Glomerular visceral epithelial cell (primary cell): ENCODE data around the gene LRRC52.

Experiments used
- DNase-seq: peaks from one replicate; pipeline ENCODE4 v3.0.0-alpha.2; 2016; ENCODE audit errors: extremely low spot score

The LRRC52 gene

DNA sequence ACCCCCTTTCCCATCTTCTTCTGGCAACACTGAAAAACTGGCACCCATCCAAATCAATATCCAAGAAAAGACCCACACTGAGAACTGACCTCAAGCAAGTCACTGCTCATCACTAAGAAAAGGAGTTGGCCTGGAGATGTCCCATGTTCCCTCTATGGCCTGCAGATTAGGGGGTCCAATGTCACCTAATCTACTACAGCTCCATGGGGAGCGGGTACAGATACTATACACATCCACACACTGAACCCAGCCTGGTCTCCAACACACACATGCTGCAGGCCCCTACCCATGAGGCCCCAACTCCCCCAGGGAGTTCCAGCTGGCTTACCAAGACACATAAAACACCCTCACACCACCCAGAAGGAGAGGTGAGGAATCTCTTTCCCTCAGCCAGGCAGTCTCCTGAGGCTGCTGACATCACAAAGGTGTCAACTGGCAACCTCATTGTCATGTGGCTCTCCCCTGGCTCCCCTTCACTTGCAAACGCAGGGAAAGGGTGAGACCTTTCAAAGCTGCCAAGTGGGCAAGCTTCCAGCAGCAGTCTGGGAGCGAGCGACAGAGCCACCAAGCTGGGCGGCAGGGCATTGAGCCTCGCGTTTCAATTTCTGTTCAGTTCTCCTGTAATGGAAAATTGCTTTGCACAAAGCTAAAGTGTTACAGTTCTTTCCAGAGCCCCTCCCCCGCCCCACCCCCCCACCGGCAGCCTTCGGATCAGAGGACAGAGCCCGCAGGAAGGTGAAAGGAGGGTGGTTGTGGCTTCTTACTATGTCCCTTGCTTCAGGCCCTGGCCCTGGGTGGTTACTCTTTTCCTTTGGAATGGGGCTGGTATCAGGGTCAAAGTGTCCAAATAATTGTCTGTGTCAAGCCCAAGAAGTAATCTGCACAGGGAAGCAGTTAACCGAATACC is at the start of gene LRRC52:
LRRC52 (plus strand) TSS at position 469 of the 907 bp plus-strand sequence; CDS start at position 766, 297 bp downstream.
- no peak for DNase-seq

DNA sequence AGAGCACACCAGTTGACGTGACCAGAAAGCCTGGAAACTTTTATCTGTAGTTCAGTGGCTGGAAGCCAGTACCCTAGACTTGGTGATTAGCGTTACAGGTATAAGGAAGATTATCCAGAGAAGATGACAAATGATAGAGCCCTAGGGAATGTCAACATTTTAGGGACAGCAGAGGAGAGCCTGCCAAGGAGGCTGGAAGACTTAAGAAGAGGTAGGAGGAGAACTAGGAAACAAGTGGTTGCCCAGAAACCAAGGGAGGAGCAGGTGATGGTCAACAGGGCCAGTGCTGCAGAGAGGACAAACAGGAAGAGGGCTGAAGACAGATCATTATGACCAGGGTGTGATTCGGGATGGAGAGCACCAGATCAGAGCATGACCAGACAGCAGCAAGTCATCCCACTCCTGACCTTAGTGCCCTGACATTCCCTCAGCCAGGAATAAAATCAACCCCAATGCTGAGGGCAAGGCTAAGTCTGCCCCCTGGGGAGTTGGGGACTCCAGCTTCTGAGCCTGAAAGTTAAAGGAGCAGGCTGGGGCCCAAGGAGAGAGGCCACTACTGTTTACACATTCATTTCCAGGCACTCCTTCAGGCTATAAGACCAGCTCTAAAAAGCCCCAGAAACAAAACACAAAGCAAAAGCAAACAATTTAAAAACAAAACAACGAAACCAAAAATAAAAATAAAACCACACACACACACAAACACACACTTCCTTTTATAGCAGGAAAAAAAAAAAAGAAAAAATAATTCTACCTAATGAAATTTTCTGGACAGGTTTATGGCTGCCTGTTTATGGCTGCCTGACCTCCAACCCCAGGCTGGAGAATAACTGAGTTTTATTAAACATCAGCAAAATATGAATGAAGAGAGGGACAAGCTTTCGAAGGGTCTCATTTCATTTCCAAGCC is 48.6 kb upstream of the LRRC52 start:
- DNase-seq: no peak

- DNase-seq: no peak
These were observed 48.0 kb upstream of the LRRC52 start for GRCh38 chr1:165495858-165496205.

- no peak for DNase-seq
These were observed 47.3 kb upstream of the LRRC52 start for GRCh38 chr1:165496501-165496900.

DNA sequence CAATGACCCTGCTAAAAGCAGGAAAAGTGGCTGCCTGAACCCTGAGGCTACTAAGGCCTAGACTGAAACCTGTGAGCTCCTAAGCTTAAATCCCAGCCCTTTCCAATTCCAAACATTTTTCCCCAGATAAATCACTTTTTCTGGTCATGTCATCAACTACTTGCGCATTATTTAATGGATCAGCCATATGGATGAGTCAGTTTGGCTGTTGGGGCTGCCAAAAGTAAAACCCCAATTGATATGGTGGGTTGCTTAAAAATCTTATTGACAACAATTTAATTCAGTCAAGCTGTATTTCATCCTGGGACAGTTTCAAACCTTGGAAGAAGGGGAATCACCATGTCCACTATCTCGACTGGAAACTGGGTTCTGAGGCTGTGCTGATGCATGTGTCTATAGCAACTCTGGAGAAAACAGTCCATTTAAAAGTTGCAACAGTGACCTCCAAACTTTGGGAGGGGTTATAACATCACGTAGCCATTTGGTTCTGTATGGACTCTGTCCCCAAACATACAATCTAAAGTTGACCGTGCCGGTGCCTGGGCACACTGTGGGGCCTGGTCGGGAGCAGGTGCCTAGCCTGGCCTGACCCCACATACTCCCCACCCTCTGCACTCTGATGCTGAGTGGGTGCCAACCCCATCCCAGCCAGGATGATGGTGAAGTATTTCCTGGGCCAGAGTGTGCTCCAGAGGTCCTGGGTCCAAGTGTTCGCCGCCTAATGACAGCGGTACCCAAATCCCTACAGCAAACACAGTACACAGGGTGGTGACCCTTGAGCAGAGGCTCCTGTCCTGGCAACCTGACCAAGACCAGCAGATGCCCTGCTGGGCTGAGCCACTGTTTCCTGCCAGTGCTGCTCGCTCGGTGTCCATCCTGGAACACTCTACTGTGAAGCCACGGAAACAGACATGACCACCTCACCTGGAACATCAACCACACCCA is 46.5 kb upstream of the LRRC52 start:
- DNase-seq: no peak

GRCh38 chr1:165501330-165501969 is 42.4 kb upstream of the LRRC52 start:
- DNase-seq: no peak

- DNase-seq: no peak
These were observed 41.8 kb upstream of the LRRC52 start for GRCh38 chr1:165501970-165502348.

DNA sequence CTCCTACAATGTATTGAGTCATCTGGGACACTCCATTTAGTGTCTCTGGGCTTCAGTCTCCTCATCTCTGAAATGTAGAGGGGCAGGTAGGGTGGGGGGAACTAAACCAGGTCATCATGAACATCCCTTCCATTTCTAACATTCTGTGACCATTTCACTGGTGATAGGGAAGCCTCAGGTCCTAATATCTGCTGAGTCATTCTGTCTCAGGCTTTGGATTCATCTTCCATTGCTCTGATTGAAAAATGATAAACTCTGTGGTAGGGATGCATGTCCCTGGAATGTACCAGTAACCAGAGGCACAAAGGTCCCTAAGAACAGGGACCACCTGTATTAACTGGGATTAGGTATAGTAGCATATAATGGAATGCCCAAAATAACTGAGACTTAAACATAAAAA is 36.2 kb upstream of the LRRC52 start:
- DNase-seq: no peak

DNA sequence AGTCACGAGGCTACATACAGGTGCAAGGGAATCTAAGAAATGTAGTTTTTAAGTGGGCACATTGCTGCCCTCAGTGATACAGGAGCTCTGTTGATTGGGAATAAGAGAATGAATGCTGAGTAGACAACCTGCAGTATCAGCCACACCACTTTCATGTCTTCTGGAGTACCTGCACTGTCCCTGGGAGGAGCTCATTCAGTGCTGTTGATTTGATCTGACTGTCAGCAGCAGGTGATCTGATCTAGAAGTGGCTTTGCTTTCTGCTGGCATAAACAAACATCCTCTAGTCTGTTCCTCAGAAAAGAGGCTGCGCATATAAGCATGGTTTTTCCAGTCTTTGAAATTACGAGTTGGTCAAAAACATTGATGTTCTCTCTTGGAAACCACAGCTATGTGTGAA is 35.5 kb upstream of the LRRC52 start:
- no peak for DNase-seq

- no peak for DNase-seq
These were observed 31.0 kb upstream of the LRRC52 start for GRCh38 chr1:165512816-165513215.

- no peak for DNase-seq
These were observed 27.3 kb upstream of the LRRC52 start for GRCh38 chr1:165516469-165516868.

- DNase-seq: no peak
These were observed 23.2 kb upstream of the LRRC52 start for GRCh38 chr1:165520646-165521045.

- DNase-seq: no peak
These were observed 19.0 kb upstream of the LRRC52 start for GRCh38 chr1:165524639-165525285.

DNA sequence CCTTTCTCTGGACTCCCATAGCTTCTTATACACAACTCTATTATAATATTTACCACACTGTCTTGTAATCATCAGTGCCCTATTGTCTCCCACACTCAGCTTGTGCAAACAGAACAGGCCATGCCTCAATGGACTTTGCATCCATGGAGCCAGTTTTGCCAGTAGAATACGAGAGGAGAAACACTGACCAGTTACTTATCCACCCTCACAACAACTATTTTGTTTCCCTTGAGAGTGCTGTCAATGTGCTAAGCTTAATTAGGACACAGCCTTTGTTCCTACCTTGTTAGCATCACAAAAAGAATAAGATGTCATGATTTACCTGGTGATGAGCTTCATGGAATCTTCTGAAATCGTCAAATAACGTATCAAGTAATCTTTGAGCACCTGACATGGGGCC is 18.1 kb upstream of the LRRC52 start:
- no peak for DNase-seq

- DNase-seq: no peak
These were observed 16.4 kb upstream of the LRRC52 start for GRCh38 chr1:165527251-165528007.

DNA sequence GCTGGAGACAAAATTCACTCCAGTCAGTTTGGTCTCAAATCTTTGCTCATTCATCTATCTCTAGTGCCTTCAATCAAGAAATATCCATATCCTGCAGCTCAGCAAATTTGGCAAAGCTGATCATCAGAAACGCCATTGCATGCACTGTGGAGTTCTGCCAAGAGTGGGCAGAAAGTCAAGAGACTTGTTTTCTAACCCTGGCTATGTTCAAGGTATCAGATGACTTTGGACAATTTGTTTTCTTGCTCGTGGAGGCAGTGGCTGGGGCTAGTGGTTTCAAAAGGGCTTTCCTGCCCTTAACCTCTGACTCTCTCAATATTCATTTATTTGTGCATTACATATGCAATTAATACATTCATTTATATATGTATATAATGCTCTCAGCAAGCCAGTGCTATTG is 12.8 kb upstream of the LRRC52 start:
- DNase-seq: no peak

DNA sequence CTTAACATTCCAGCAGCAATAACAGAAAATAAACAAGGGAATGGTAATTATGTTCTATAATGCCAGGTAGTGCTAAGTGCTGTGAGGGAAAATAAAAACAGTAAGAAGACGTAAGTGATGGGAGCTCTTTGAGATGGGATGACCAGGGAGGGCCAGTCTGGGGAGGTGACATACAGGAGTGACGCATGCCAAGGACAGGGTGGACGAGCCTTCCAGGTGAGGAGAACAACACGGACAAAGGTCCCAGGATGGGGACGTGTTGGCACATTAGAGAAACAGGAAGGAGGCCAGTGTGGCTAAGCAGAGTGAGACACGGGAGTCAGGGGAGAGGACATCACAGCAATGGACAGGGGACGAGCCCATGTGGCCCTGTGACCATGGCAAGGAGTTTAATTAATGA is 11.7 kb upstream of the LRRC52 start:
- no peak for DNase-seq

DNA sequence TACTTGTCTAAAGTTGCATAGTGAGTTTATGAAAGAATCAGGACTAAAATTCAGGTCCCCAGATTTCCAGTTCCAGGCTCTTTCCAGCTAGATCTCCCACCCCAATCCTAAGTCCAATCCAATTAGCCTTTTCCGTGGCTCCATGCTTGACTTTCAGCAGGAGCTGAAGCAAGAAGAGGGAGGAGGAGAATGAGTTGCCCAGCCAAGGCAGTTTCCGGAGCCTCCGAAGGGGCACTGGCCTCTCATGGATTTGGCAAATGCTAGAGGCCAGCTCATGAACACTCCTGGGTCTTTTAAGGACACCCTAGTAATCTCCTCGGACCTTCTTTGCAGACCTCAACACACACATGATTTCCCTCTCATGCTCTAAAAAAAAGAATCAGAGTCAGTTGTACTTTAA is 10.5 kb upstream of the LRRC52 start:
- DNase-seq: no peak

- DNase-seq: no peak
These were observed 7.8 kb upstream of the LRRC52 start for GRCh38 chr1:165536016-165536415.
